Breast epithelium (tissue), 4 donors: ENCODE results near the gene ARL4D. TPM values are rescaled to one million over a fixed set of nuclear protein-coding genes. Genes with fewer than 3 reads are reported as not detected.
"Not testable (repeated sequence)": the region's sequence is repeated elsewhere in the genome, so short reads cannot be mapped to it uniquely, and the experiment has no call there.

Experiments
- DNase-seq, 2 donors: peaks; one replicate each; pipeline ENCODE4 v3.0.0-alpha.2; 2019; ENCODE audit warnings: low spot score in 2 of 2
- H3K27ac ChIP-seq, 2 donors: fragments of 200-600 bp; sonication (generic) in 1 of 2; one replicate each; pipeline ENCODE4 v1.5.1; 2016 to 2019; ENCODE audit warnings: mild to moderate bottlenecking in 1 of 2
- H3K27me3 ChIP-seq, 2 donors: fragments of 200-600 bp; sonication (generic) in 1 of 2; one replicate each; pipeline versions ENCODE4 v1.5.1 to v1.6.0; 2017 to 2019; ENCODE audit warnings: control low read depth in 1 of 2, mild to moderate bottlenecking in 1 of 2
- H3K36me3 ChIP-seq: fragments of 200-600 bp; one replicate; pipeline ENCODE4 v1.5.1; 2019
- H3K4me1 ChIP-seq, 2 donors: fragments of 200-600 bp; sonication (generic); one replicate each; pipeline ENCODE4 v1.5.1; 2016 to 2019; ENCODE audit warnings: control low read depth in 1 of 2
- H3K4me3 ChIP-seq, 3 donors: fragments of 200-600 bp; sonication (generic); 1 replicate in 2 of 3; 2 replicates in 1 of 3; pipeline ENCODE4 v1.5.1; 2016 to 2019; ENCODE audit warnings: mild to moderate bottlenecking in 3 of 3, moderate library complexity in 2 of 3
- H3K9me3 ChIP-seq, 2 donors: fragments of 200-600 bp; sonication (generic) in 1 of 2; one replicate each; pipeline ENCODE4 v1.5.1; 2016 to 2019; ENCODE audit warnings: control low read depth in 1 of 2
- CTCF ChIP-seq, 3 donors: fragments of 450-650 bp; IDR thresholded peaks; one replicate each; pipeline ENCODE4 v1.5.1; 2016 to 2017; ENCODE audit warnings: antibody characterized with exemption in 3 of 3, mild to moderate bottlenecking in 3 of 3, moderate library complexity in 3 of 3
- POLR2A ChIP-seq: fragments of 450-650 bp; IDR thresholded peaks from one replicate; pipeline ENCODE4 v1.6.1; 2016; ENCODE audit warnings: antibody characterized with exemption, mild to moderate bottlenecking, moderate library complexity
- POLR2AphosphoS5 ChIP-seq, 3 donors: sonication (generic); formaldehyde crosslinking; IDR thresholded peaks; one replicate each; pipeline ENCODE4 v1.6.1; 2017; ENCODE audit warnings: antibody characterized with exemption in 3 of 3
- intact Hi-C: fragments of 100-400 bp; cut with DNase I; formaldehyde crosslinking; loops from one replicate; pipeline ENCODE4 v1.15.1; 2023; ENCODE audit warnings: low total_unique reads
- total RNA-seq, 3 donors: library from RNA; depleted of rRNA; stranded (reverse); fragments of >200 nt; gene quantifications; one replicate each; pipeline ENCODE4 v1.1.0, GENCODE V29; 2016

Gene ARL4D
- total RNA-seq, 3 donors from 2014 or later = 6.1 to 15.4 (median 7.2) TPM

GRCh38 chr17:43418441-43419374 is 19.9 kb downstream of the ARL4D start:
- peak in 1 of 2 donors; percentile 59 for DNase-seq
- peak overlapping the region; percentile 69 to 71 for H3K27ac ChIP-seq
- H3K4me1 ChIP-seq = peaks cover 4 to 12% of the 10 kb centered on the region in 2 donors
- no peak overlapping the region for H3K4me3 ChIP-seq
- no peaks in the 10 kb centered on the region for H3K27me3 ChIP-seq
- TF ChIP-seq CTCF (IDR thresholded peaks at IDR 0.05) = no peak
- no peak for TF ChIP-seq POLR2A
- no peak for TF ChIP-seq POLR2AphosphoS5 (IDR thresholded peaks at IDR 0.05)
- intact Hi-C loops = no loop called here
- H3K36me3 ChIP-seq = no peaks in the 10 kb centered on the region
- no peaks in the 10 kb centered on the region for H3K9me3 ChIP-seq

GRCh38 chr17:43419375-43419882 is 20.6 kb downstream of the ARL4D start:
- intact Hi-C loops, H3K36me3 ChIP-seq, DNase-seq, H3K27me3 ChIP-seq, H3K9me3 ChIP-seq, H3K4me3 ChIP-seq: not testable (repeated sequence)
- Histone ChIP-seq H3K27ac (peak overlapping the region; percentile 55 to 71), H3K4me1 (peaks cover 4 to 12% of the 10 kb centered on the region in 2 donors)

GRCh38 chr17:43423777-43424455 is 25.1 kb downstream of the ARL4D start:
- H3K4me3 ChIP-seq = no peak overlapping the region
- intact Hi-C loops = no loop called here
- H3K36me3 ChIP-seq = no peaks in the 10 kb centered on the region
- H3K9me3 ChIP-seq = no peaks in the 10 kb centered on the region
- H3K27me3 ChIP-seq = no peaks in the 10 kb centered on the region
- peaks cover 0 to 4% of the 10 kb centered on the region in 2 donors for H3K4me1 ChIP-seq
- H3K27ac ChIP-seq = no peak overlapping the region
- DNase-seq = no peak
- no peak for TF ChIP-seq CTCF (IDR thresholded peaks at IDR 0.05)
- TF ChIP-seq POLR2A = no peak
- TF ChIP-seq POLR2AphosphoS5 (IDR thresholded peaks at IDR 0.05) = no peak

GRCh38 chr17:43427362-43428043 is 28.7 kb downstream of the ARL4D start:
- H3K9me3 ChIP-seq = no peaks in the 10 kb centered on the region
- TF ChIP-seq POLR2A (no peak), CTCF (IDR thresholded peaks at IDR 0.05) (no peak), POLR2AphosphoS5 (IDR thresholded peaks at IDR 0.05) (no peak)
- no peaks in the 10 kb centered on the region for H3K27me3 ChIP-seq
- no peaks in the 10 kb centered on the region for H3K4me1 ChIP-seq
- intact Hi-C loops = no loop called here
- no peak overlapping the region for H3K27ac ChIP-seq
- no peaks in the 10 kb centered on the region for H3K36me3 ChIP-seq
- DNase-seq = no peak
- H3K4me3 ChIP-seq = no peak overlapping the region

- Histone ChIP-seq H3K4me1 (no peaks in the 10 kb centered on the region), H3K27me3 (no peaks in the 10 kb centered on the region), H3K36me3 (no peaks in the 10 kb centered on the region), H3K9me3 (no peaks in the 10 kb centered on the region), H3K27ac (no peak overlapping the region), H3K4me3 (no peak overlapping the region)
- no peak for TF ChIP-seq POLR2A
- no peak for TF ChIP-seq POLR2AphosphoS5 (IDR thresholded peaks at IDR 0.05)
- no peak for TF ChIP-seq CTCF (IDR thresholded peaks at IDR 0.05)
- intact Hi-C loops = no loop called here
- DNase-seq = no peak
Measured at GRCh38 chr17:43428524-43428923, 29.7 kb downstream of the ARL4D start.
